HG03460 (cell line): Measurements from ENCODE around the gene IGF2BP1.
"Not testable (repeated sequence)": the region's sequence is repeated elsewhere in the genome, so short reads cannot be mapped to it uniquely, and the experiment has no call there.

Experiments used
- ATAC-seq: cut with Tn5 transposase; IDR thresholded peaks from one replicate; pipeline ENCODE4 v1.9.1; 2021; ENCODE audit not compliant: unreplicated experiment

The IGF2BP1 gene

GRCh38 chr17:49053171-49053829, 56.1 kb downstream of the IGF2BP1 start:
- ATAC-seq = no peak

GRCh38 chr17:49054342-49055092, 57.3 kb downstream of the IGF2BP1 start:
- no peak for ATAC-seq

GRCh38 chr17:49055181-49055927, 58.2 kb downstream of the IGF2BP1 start:
- no peak for ATAC-seq

GRCh38 chr17:49061524-49061943, 64.3 kb downstream of the IGF2BP1 start:
- no peak for ATAC-seq

- ATAC-seq = no peak
Measured at GRCh38 chr17:49063652-49064051, 66.5 kb downstream of the IGF2BP1 start.

GRCh38 chr17:49067163-49067562, 70.0 kb downstream of the IGF2BP1 start:
- no peak for ATAC-seq

GRCh38 chr17:49069585-49070273, 72.5 kb downstream of the IGF2BP1 start:
- no peak for ATAC-seq

GRCh38 chr17:49071106-49071505, 73.9 kb downstream of the IGF2BP1 start:
- no peak for ATAC-seq

- ATAC-seq = no peak
Measured at GRCh38 chr17:49074851-49075540, 77.8 kb downstream of the IGF2BP1 start.

- ATAC-seq = no peak
Measured at GRCh38 chr17:49076573-49077384, 79.6 kb downstream of the IGF2BP1 start.

- no peak for ATAC-seq
Measured at GRCh38 chr17:49078248-49078647, 81.1 kb downstream of the IGF2BP1 start.

GRCh38 chr17:49079840-49080663, 82.9 kb downstream of the IGF2BP1 start:
- ATAC-seq = no peak

GRCh38 chr17:49082231-49082630, 85.0 kb downstream of the IGF2BP1 start:
- no peak for ATAC-seq

- not testable (repeated sequence) for ATAC-seq
Measured at GRCh38 chr17:49085046-49085445, 87.9 kb downstream of the IGF2BP1 start.

- no peak for ATAC-seq
Measured at GRCh38 chr17:49085565-49086315, 88.6 kb downstream of the IGF2BP1 start.

GRCh38 chr17:49086316-49086605, 89.1 kb downstream of the IGF2BP1 start:
- ATAC-seq = no peak

GRCh38 chr17:49086649-49087048, 89.5 kb downstream of the IGF2BP1 start:
- ATAC-seq = no peak

- ATAC-seq = no peak
Measured at GRCh38 chr17:49089094-49089493, 91.9 kb downstream of the IGF2BP1 start.
